ENCODE results near the gene CTPS1. TPM values are rescaled to one million over a fixed set of nuclear protein-coding genes. Genes with fewer than 3 reads are reported as not detected.

CTPS1 gene
- total RNA-seq, 1 donor from 2014 or later = 60.5 TPM

DNA sequence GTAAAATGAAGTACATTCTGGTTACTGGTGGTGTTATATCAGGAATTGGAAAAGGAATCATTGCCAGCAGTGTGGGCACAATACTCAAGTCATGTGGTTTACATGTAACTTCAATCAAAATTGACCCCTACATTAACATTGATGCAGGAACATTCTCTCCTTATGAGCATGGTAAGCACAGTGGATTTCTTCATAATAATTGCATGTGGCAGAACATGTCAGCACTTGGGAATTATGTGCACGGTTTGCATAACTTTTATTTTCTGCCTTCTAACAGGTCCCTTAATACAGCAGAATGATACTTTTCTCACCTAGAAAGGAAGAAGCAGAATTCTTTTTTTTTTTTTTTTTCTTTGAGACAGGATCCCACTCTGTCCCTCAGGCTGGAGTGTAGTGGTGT is 3.8 kb downstream of the CTPS1 start:
- Mint-ChIP-seq H3K4me1 (ENCODE audit: unreplicated experiment) (peaks cover 32% of the 10 kb centered on the region), H3K36me3 (peaks cover 16% of the 10 kb centered on the region), H3K9me3 (no peaks in the 10 kb centered on the region), H3K4me3 (peak overlapping the region; percentile 21), H3K27ac (no peak overlapping the region), H3K27me3 (no peaks in the 10 kb centered on the region)
- DNase-seq (ENCODE audit: extremely low spot score, unreplicated experiment) = no peak
- TF ChIP-seq, protein P1, sequence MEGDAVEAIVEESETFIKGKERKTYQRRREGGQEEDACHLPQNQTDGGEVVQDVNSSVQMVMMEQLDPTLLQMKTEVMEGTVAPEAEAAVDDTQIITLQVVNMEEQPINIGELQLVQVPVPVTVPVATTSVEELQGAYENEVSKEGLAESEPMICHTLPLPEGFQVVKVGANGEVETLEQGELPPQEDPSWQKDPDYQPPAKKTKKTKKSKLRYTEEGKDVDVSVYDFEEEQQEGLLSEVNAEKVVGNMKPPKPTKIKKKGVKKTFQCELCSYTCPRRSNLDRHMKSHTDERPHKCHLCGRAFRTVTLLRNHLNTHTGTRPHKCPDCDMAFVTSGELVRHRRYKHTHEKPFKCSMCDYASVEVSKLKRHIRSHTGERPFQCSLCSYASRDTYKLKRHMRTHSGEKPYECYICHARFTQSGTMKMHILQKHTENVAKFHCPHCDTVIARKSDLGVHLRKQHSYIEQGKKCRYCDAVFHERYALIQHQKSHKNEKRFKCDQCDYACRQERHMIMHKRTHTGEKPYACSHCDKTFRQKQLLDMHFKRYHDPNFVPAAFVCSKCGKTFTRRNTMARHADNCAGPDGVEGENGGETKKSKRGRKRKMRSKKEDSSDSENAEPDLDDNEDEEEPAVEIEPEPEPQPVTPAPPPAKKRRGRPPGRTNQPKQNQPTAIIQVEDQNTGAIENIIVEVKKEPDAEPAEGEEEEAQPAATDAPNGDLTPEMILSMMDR (conservative IDR thresholded peaks at IDR 0.05) = no peak

DNA sequence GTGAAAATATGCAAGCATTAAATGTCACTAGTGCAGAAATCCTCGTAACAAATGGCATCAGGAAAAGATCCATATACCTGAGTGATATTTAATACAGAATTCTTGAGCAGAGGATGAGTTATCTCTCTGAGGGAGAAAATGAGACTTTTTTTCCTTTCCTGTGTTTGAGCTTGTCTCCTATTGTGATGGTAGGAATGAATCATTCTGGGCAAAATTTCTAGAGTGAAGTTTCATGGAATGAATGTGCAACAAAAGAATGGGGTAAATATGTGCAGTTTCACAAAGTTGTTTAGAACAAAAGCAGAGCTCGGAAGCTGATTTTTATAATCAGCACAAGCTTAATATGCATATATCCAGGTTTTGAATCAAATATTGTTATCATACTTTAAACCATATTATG is 4.6 kb downstream of the CTPS1 start:
- H3K9me3 Mint-ChIP-seq = no peaks in the 10 kb centered on the region
- H3K36me3 Mint-ChIP-seq = peaks cover 24% of the 10 kb centered on the region
- peaks cover 32% of the 10 kb centered on the region for H3K4me1 Mint-ChIP-seq (ENCODE audit: unreplicated experiment)
- no peaks in the 10 kb centered on the region for H3K27me3 Mint-ChIP-seq
- no peak for DNase-seq (ENCODE audit: extremely low spot score, unreplicated experiment)
- TF ChIP-seq, protein P1 (conservative IDR thresholded peaks at IDR 0.05) = no peak
- no peak overlapping the region for H3K27ac Mint-ChIP-seq
- H3K4me3 Mint-ChIP-seq = no peak overlapping the region

DNA sequence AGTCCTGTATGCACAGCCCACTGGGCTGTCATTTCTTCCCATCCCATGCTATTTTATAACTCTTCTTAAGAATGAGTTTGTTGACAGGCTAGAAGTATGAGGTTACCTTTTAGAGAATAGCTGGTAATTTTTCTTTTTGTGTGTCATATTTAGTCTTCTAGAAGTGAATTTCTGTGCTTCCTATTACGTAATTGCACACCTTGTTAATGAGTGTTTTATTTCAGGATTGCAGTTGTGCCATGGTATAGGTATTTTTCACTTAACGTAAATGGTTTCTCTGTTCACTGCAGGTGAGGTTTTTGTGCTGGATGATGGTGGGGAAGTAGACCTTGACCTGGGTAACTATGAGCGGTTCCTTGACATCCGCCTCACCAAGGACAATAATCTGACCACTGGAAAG is 5.0 kb downstream of the CTPS1 start:
- H3K27ac Mint-ChIP-seq = no peak overlapping the region
- H3K36me3 Mint-ChIP-seq = peaks cover 27% of the 10 kb centered on the region
- no peaks in the 10 kb centered on the region for H3K9me3 Mint-ChIP-seq
- H3K4me3 Mint-ChIP-seq = no peak overlapping the region
- peaks cover 32% of the 10 kb centered on the region for H3K4me1 Mint-ChIP-seq (ENCODE audit: unreplicated experiment)
- TF ChIP-seq, protein P1 (conservative IDR thresholded peaks at IDR 0.05) = no peak
- no peak for DNase-seq (ENCODE audit: extremely low spot score, unreplicated experiment)
- no peaks in the 10 kb centered on the region for H3K27me3 Mint-ChIP-seq

DNA sequence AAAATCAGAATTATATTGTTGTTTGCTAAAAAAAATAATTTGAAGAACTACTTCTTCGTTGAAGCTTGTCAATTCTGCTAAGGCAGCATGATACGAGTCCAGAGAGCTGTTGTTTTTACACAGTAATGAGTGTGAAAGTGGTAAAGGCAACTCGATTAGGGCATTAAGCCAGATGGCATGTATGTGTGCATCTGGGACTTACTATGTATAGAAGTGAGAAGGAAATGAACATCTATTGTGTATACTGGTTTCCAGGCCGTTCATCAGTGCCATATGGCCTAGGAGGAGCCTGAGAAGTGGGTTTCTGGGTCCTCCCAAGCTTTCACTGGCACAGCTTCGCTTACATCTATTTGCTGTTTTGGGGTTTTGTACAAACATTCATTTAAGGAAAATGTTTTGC is 5.7 kb downstream of the CTPS1 start:
- no peak for DNase-seq (ENCODE audit: extremely low spot score, unreplicated experiment)
- peaks cover 31% of the 10 kb centered on the region for H3K36me3 Mint-ChIP-seq
- peaks cover 32% of the 10 kb centered on the region for H3K4me1 Mint-ChIP-seq (ENCODE audit: unreplicated experiment)
- H3K9me3 Mint-ChIP-seq = no peaks in the 10 kb centered on the region
- no peak overlapping the region for H3K27ac Mint-ChIP-seq
- H3K4me3 Mint-ChIP-seq = no peak overlapping the region
- H3K27me3 Mint-ChIP-seq = no peaks in the 10 kb centered on the region
- TF ChIP-seq, protein P1 (conservative IDR thresholded peaks at IDR 0.05) = no peak

DNA sequence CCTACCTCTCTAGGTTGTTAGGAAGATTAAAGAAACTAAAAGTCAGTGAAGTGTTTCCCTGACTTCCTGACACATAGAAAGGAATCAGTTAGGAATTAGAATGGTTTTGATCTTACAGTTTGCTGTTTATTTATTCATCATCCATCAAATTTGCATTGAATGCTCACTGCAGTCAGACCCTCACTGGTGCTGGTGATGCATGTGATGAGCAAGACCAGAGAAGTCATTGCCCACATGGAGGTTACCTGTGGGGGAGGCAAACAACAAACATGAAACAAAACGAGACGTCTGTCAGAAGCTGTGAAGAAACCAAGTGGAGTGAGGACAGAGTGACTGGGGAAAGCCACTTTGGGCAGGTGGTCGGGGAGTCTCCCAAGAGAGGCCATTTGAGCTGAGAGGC is 6.4 kb downstream of the CTPS1 start:
- H3K4me1 Mint-ChIP-seq (ENCODE audit: unreplicated experiment) = peaks cover 27% of the 10 kb centered on the region
- no peaks in the 10 kb centered on the region for H3K27me3 Mint-ChIP-seq
- peak overlapping the region; percentile 6 for H3K27ac Mint-ChIP-seq
- peaks cover 36% of the 10 kb centered on the region for H3K36me3 Mint-ChIP-seq
- no peak for DNase-seq (ENCODE audit: extremely low spot score, unreplicated experiment)
- TF ChIP-seq, protein P1 (conservative IDR thresholded peaks at IDR 0.05) = no peak
- no peaks in the 10 kb centered on the region for H3K9me3 Mint-ChIP-seq
- H3K4me3 Mint-ChIP-seq = no peak overlapping the region

DNA sequence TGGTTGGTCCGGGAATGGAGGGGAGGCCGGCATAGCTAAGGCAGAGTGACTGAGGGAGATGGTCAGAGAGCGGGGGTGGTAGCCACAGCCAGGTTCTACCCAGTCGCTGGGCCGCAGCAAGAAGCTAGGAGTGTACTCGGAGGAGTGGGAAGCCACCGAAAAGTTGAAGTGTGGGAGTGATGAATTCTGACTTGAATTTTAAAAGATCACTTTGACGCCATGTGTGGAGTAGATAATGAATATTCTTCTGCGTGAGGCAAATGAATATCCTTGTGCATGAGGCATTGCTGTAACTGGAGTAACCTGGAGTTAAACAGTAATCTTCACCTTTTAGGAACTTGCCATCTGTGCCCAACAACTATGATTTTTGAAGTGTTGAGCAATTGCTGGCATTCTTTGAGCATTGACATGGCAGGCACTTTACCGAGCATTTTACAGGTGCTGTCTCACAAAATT is 6.9 kb downstream of the CTPS1 start:
- no peak for DNase-seq (ENCODE audit: extremely low spot score, unreplicated experiment)
- peaks cover 39% of the 10 kb centered on the region for H3K36me3 Mint-ChIP-seq
- TF ChIP-seq, protein P1 (conservative IDR thresholded peaks at IDR 0.05) = no peak
- no peak overlapping the region for H3K4me3 Mint-ChIP-seq
- peaks cover 23% of the 10 kb centered on the region for H3K4me1 Mint-ChIP-seq (ENCODE audit: unreplicated experiment)
- H3K9me3 Mint-ChIP-seq = no peaks in the 10 kb centered on the region
- no peaks in the 10 kb centered on the region for H3K27me3 Mint-ChIP-seq
- peak overlapping the region; percentile 6 for H3K27ac Mint-ChIP-seq

Data from type B pancreatic cell (in vitro differentiated cells).